GM18508 (cell line): Measurements from ENCODE around the gene TUBGCP3.

Experiments
- ATAC-seq: cut with Tn5 transposase; IDR thresholded peaks from one replicate; pipeline ENCODE4 v1.9.1; 2021; ENCODE audit warnings: moderate number of reproducible peaks; ENCODE audit not compliant: insufficient read depth, unreplicated experiment

TUBGCP3 gene

GRCh38 chr13:112445411-112446271 is 142.3 kb downstream of the TUBGCP3 start:
- ATAC-seq, result no peak

- ATAC-seq, result no peak
These were observed 143.2 kb downstream of the TUBGCP3 start for GRCh38 chr13:112444416-112445399.

GRCh38 chr13:112443995-112444311 is 144.0 kb downstream of the TUBGCP3 start:
- ATAC-seq, result no peak

GRCh38 chr13:112443191-112443994 is 144.6 kb downstream of the TUBGCP3 start:
- no peak for ATAC-seq

GRCh38 chr13:112442483-112443090 is 145.4 kb downstream of the TUBGCP3 start:
- ATAC-seq, result no peak

GRCh38 chr13:112441779-112442310 is 146.1 kb downstream of the TUBGCP3 start:
- no peak for ATAC-seq

- ATAC-seq, result no peak
These were observed 146.7 kb downstream of the TUBGCP3 start for GRCh38 chr13:112441226-112441625.

- no peak for ATAC-seq
These were observed 149.4 kb downstream of the TUBGCP3 start for GRCh38 chr13:112438515-112438914.

GRCh38 chr13:112438094-112438493 is 149.9 kb downstream of the TUBGCP3 start:
- ATAC-seq, result no peak

- ATAC-seq, result no peak
These were observed 152.0 kb downstream of the TUBGCP3 start for GRCh38 chr13:112435973-112436372.
